Ascending aorta (tissue), 2 donors: ENCODE measurements around the gene TBC1D5. TPM values are rescaled to one million over a fixed set of nuclear protein-coding genes. Genes with fewer than 3 reads are reported as not detected.

Experiments used
- DNase-seq, 2 donors: peaks; one replicate each; pipeline ENCODE4 v3.0.0-alpha.2; 2019; ENCODE audit warnings: low spot score in 2 of 2
- H3K27ac ChIP-seq, 2 donors: fragments of 200-600 bp; sonication (generic); one replicate each; pipeline ENCODE4 v1.5.1; 2016 to 2017; ENCODE audit warnings: mild to moderate bottlenecking in 1 of 2
- H3K27me3 ChIP-seq: fragments of 200-600 bp; sonication (generic); one replicate; pipeline ENCODE4 v1.5.1; 2017
- H3K36me3 ChIP-seq, 2 donors: fragments of 200-600 bp; sonication (generic); one replicate each; pipeline ENCODE4 v1.5.1; 2016
- H3K4me1 ChIP-seq, 2 donors: fragments of 200-600 bp; sonication (generic); one replicate each; pipeline ENCODE4 v1.5.1; 2016 to 2017; ENCODE audit warnings: mild to moderate bottlenecking in 1 of 2
- H3K4me3 ChIP-seq, 2 donors: fragments of 200-600 bp; sonication (generic); one replicate each; pipeline ENCODE4 v1.5.1; 2016 to 2017; ENCODE audit warnings: mild to moderate bottlenecking in 1 of 2
- H3K9me3 ChIP-seq, 2 donors: fragments of 200-600 bp; sonication (generic); one replicate each; pipeline ENCODE4 v1.5.1; 2016
- CTCF ChIP-seq, 3 experiments: fragments of 200-600 bp in 2 of 3; fragments of 450-650 bp in 1 of 3; sonication (generic) in 2 of 3; IDR thresholded peaks; one replicate each; pipeline ENCODE4 v1.5.1; 2016 to 2019; ENCODE audit warnings: antibody characterized with exemption in 3 of 3, mild to moderate bottlenecking in 1 of 3, moderate library complexity in 1 of 3
- intact Hi-C: fragments of 100-400 bp; cut with DNase I; formaldehyde crosslinking; loops from one replicate; pipeline ENCODE4 v1.15.1; 2023
- total RNA-seq: library from RNA; depleted of rRNA; stranded (reverse); fragments of >200 nt; gene quantifications from one replicate; pipeline ENCODE4 v1.1.0, GENCODE V29; 2016

TBC1D5 gene
- total RNA-seq, 1 donor from 2014 or later, result 43.3 TPM

GRCh38 chr3:17155951-17156350 lies 586.5 kb downstream of the TBC1D5 start:
- Histone ChIP-seq H3K4me1 (peaks cover 0 to 12% of the 10 kb centered on the region in 2 donors), H3K9me3 (peaks cover 0 to 10% of the 10 kb centered on the region in 2 donors), H3K36me3 (peaks cover 18 to 38% of the 10 kb centered on the region in 2 donors), H3K27ac (no peak overlapping the region), H3K4me3 (no peak overlapping the region), H3K27me3 (no peaks in the 10 kb centered on the region)
- no peak for DNase-seq
- intact Hi-C loops, result no loop called here
- no peak for TF ChIP-seq CTCF (IDR thresholded peaks at IDR 0.05)

- intact Hi-C loops, result no loop called here
- Histone ChIP-seq H3K4me1 (peaks cover 0 to 12% of the 10 kb centered on the region in 2 donors), H3K36me3 (peaks cover 14 to 34% of the 10 kb centered on the region in 2 donors), H3K27me3 (no peaks in the 10 kb centered on the region), H3K27ac (no peak overlapping the region), H3K4me3 (no peak overlapping the region), H3K9me3 (peaks cover 0 to 10% of the 10 kb centered on the region in 2 donors)
- DNase-seq, result no peak
- TF ChIP-seq CTCF (IDR thresholded peaks at IDR 0.05), result no peak
Observed at GRCh38 chr3:17154941-17155340, 587.5 kb downstream of the TBC1D5 start.

GRCh38 chr3:17154221-17154620 lies 588.2 kb downstream of the TBC1D5 start:
- Histone ChIP-seq H3K27ac (no peak overlapping the region), H3K36me3 (peaks cover 14 to 30% of the 10 kb centered on the region in 2 donors), H3K9me3 (peaks cover 0 to 10% of the 10 kb centered on the region in 2 donors), H3K27me3 (no peaks in the 10 kb centered on the region), H3K4me1 (peaks cover 0 to 12% of the 10 kb centered on the region in 2 donors), H3K4me3 (no peak overlapping the region)
- TF ChIP-seq CTCF (IDR thresholded peaks at IDR 0.05), result no peak
- no peak for DNase-seq
- intact Hi-C loops, result no loop called here

- no peak for TF ChIP-seq CTCF (IDR thresholded peaks at IDR 0.05)
- Histone ChIP-seq H3K27me3 (no peaks in the 10 kb centered on the region), H3K36me3 (peaks cover 14 to 30% of the 10 kb centered on the region in 2 donors), H3K9me3 (peaks cover 0 to 10% of the 10 kb centered on the region in 2 donors), H3K27ac (no peak overlapping the region), H3K4me1 (peaks cover 0 to 3% of the 10 kb centered on the region in 2 donors), H3K4me3 (no peak overlapping the region)
- intact Hi-C loops, result no loop called here
- DNase-seq, result no peak
Observed at GRCh38 chr3:17153209-17153608, 589.2 kb downstream of the TBC1D5 start.

GRCh38 chr3:17151598-17152373 lies 590.6 kb downstream of the TBC1D5 start:
- H3K27ac ChIP-seq, result no peak overlapping the region
- H3K9me3 ChIP-seq, result peaks cover 0 to 10% of the 10 kb centered on the region in 2 donors
- peaks cover 12 to 30% of the 10 kb centered on the region in 2 donors for H3K36me3 ChIP-seq
- intact Hi-C loops, result no loop called here
- no peak for DNase-seq
- no peak for TF ChIP-seq CTCF (IDR thresholded peaks at IDR 0.05)
- H3K4me1 ChIP-seq, result no peaks in the 10 kb centered on the region
- no peaks in the 10 kb centered on the region for H3K27me3 ChIP-seq
- no peak overlapping the region for H3K4me3 ChIP-seq
